Measurements from ENCODE around the gene ARSG.
"Not testable (repeated sequence)": the region's sequence is repeated elsewhere in the genome, so short reads cannot be mapped to it uniquely, and the experiment has no call there.

The ARSG gene

GRCh38 chr17:68290955-68291835 is at the start of gene ARSG, which contains the start of gene SLC16A6:
TSS of gene ARSG (plus strand) at chr17:68291495. CDS start at chr17:68307494, 15,999 bp downstream.
TSS of gene SLC16A6 (minus strand) at chr17:68291127. CDS start at chr17:68278320, 12,807 bp downstream.
- peak; percentile 77 for DNase-seq

- no peak for DNase-seq
These were observed 44.8 kb upstream of the ARSG start for GRCh38 chr17:68246271-68247028.

- peak; percentile 97 for DNase-seq
These were observed 43.7 kb upstream of the ARSG start, which contains the start of gene AMZ2 for GRCh38 chr17:68247445-68248198. TSS of gene AMZ2 (plus strand) at chr17:68248043. CDS start at chr17:68250188, 2,145 bp downstream.

- DNase-seq, result no peak
These were observed 43.0 kb upstream of the ARSG start for GRCh38 chr17:68248199-68248825.

- peak; percentile 17 for DNase-seq
These were observed 42.4 kb upstream of the ARSG start for GRCh38 chr17:68248891-68249290.

- DNase-seq, result peak; percentile 18
These were observed 41.9 kb upstream of the ARSG start for GRCh38 chr17:68249354-68249765.

GRCh38 chr17:68253426-68253825 is 37.9 kb upstream of the ARSG start:
- DNase-seq, result not testable (repeated sequence)

- no peak for DNase-seq
These were observed 36.1 kb upstream of the ARSG start for GRCh38 chr17:68255151-68255550.

GRCh38 chr17:68255731-68256538 is 35.4 kb upstream of the ARSG start:
- no peak for DNase-seq

GRCh38 chr17:68256701-68257100 is 34.6 kb upstream of the ARSG start:
- not testable (repeated sequence) for DNase-seq

- no peak for DNase-seq
These were observed 33.4 kb upstream of the ARSG start for GRCh38 chr17:68257934-68258333.

GRCh38 chr17:68258890-68259647 is 32.2 kb upstream of the ARSG start:
- DNase-seq, result peak; percentile 79

GRCh38 chr17:68259648-68259951 is 31.7 kb upstream of the ARSG start:
- not testable (repeated sequence) for DNase-seq

- no peak for DNase-seq
These were observed 31.1 kb upstream of the ARSG start for GRCh38 chr17:68260051-68260762.

- DNase-seq, result not testable (repeated sequence)
These were observed 28.8 kb upstream of the ARSG start for GRCh38 chr17:68262467-68262866.

- DNase-seq, result not testable (repeated sequence)
These were observed 28.1 kb upstream of the ARSG start for GRCh38 chr17:68263101-68263681.

- DNase-seq, result not testable (repeated sequence)
These were observed 25.5 kb upstream of the ARSG start for GRCh38 chr17:68265833-68266232.

GRCh38 chr17:68273722-68274121 is 17.6 kb upstream of the ARSG start:
- DNase-seq, result no peak

- DNase-seq, result not testable (repeated sequence)
These were observed 15.0 kb upstream of the ARSG start for GRCh38 chr17:68276339-68276738.

- no peak for DNase-seq
These were observed 13.5 kb upstream of the ARSG start for GRCh38 chr17:68277807-68278206.

Measured in CD4-positive, alpha-beta T cell treated with Interleukin-17A for 4 hours (primary cell).